K562 (cell line): Measurements from ENCODE around the gene ASMTL. TPM values are rescaled to one million over a fixed set of nuclear protein-coding genes. Genes with fewer than 3 reads are reported as not detected.

ENCODE experiments used
- ATAC-seq: fragments of 200-7000 bp; cut with Tn5 transposase; 3 replicates; pipeline ENCODE4 v1.9.1; 2020; ENCODE audit warnings: moderate library complexity
- BruUV-seq: library from RNA; stranded (reverse); fragments of 400-500 nt; replicated peaks from 2 replicates; lab custom pipeline; 2021; lab: Mats Ljungman, UMichigan
- CTCF ChIA-PET: fragments of 300-600 bp; formaldehyde crosslinking; extraction: SDS; loops from one replicate; lab custom pipeline; 2021; ENCODE audit warnings: low intra/inter-chr PET ratio; lab: Yijun Ruan, JAX
- POLR2A ChIA-PET: fragments of 300-600, 350-650 bp; sonication (Branson Sonifier 250); formaldehyde crosslinking; extraction: SDS; loops from one replicate; lab custom pipeline; 2021; ENCODE audit warnings: antibody characterized with exemption, inconsistent platforms; lab: Yijun Ruan, JAX
- DNase-seq, 4 experiments: peaks; one replicate each; pipeline versions ENCODE4 v3.0.0 to v3.0.0-alpha.2; 2011 to 2018; ENCODE audit warnings: low spot score in 3 of 4, mixed read lengths in 3 of 4; ENCODE audit errors: extremely low read depth in 1 of 4
- FAIRE-seq: peaks from 2 replicates; lab custom pipeline; 2011; peaks lifted over from hg19 to GRCh38; lab: Jason Lieb, UNC
- H2AFZ ChIP-seq: 2 replicates; pipeline ENCODE4 v1.6.0; 2011; ENCODE audit warnings: low read depth, low read length, control low read depth, inconsistent platforms
- H3K27ac ChIP-seq: fragments of 200-600 bp; 3 replicates; pipeline ENCODE4 v1.8.0; 2011; ENCODE audit warnings: low read depth, mild to moderate bottlenecking, control low read depth, inconsistent platforms, low read length, moderate library complexity, mixed read lengths; ENCODE audit errors: extremely low read depth
- H3K27me3 ChIP-seq, 2 experiments: fragments of 300-600 bp in 1 of 2; 2 replicates in 1 of 2; 3 replicates in 1 of 2; pipeline versions ENCODE4 v1.6.0 to v1.8.0; 2011; ENCODE audit warnings: inconsistent platforms in 2 of 2, low read length in 2 of 2, mild to moderate bottlenecking in 1 of 2, mixed read lengths in 1 of 2, moderate library complexity in 1 of 2; ENCODE audit not compliant: control insufficient read depth in 2 of 2, insufficient read depth in 2 of 2
- H3K36me3 ChIP-seq: fragments of 300-600 bp; 3 replicates; pipeline ENCODE4 v1.8.0; 2011; ENCODE audit warnings: mild to moderate bottlenecking, low read length, inconsistent platforms; ENCODE audit not compliant: control insufficient read depth, insufficient read depth
- H3K4me1 ChIP-seq, 2 experiments: fragments of 200-600 bp in 1 of 2; replicated peaks in 1 of 2; 2 replicates in 1 of 2; 3 replicates in 1 of 2; pipeline versions ENCODE4 v1.5.1 to v1.8.0; 2011; ENCODE audit warnings: inconsistent platforms in 2 of 2, low read length in 2 of 2, mild to moderate bottlenecking in 1 of 2, mixed read lengths in 1 of 2, moderate library complexity in 1 of 2; ENCODE audit not compliant: control insufficient read depth in 2 of 2, insufficient read depth in 2 of 2
- H3K4me2 ChIP-seq: 2 replicates; pipeline ENCODE4 v1.6.1; 2011; ENCODE audit warnings: low read length, control low read depth, inconsistent platforms, mixed read lengths; ENCODE audit not compliant: insufficient read depth
- H3K4me3 ChIP-seq: fragments of 200-600 bp; sonication (generic), shearing (Covaris generic); 2 replicates; pipeline ENCODE4 v1.5.1; 2016; ENCODE audit warnings: control low read depth, inconsistent platforms
- H3K79me2 ChIP-seq: fragments of 200-600 bp; 3 replicates; pipeline ENCODE4 v1.8.0; 2011; ENCODE audit warnings: low read length, inconsistent platforms; ENCODE audit not compliant: control insufficient read depth, insufficient read depth
- H3K9ac ChIP-seq, 2 experiments: 2 replicates each; pipeline versions ENCODE4 v1.6.0 to v1.6.1; 2011; ENCODE audit warnings: low read depth in 2 of 2, low read length in 2 of 2, control low read depth in 1 of 2, inconsistent platforms in 1 of 2, mild to moderate bottlenecking in 1 of 2, mixed read lengths in 1 of 2; ENCODE audit not compliant: insufficient read depth in 1 of 2
- H3K9me1 ChIP-seq: one replicate; pipeline ENCODE4 v1.6.0; 2011; ENCODE audit warnings: inconsistent platforms, mild to moderate bottlenecking, low read length, moderate library complexity; ENCODE audit not compliant: control insufficient read depth, insufficient read depth
- H3K9me3 ChIP-seq: replicated peaks from 2 replicates; pipeline ENCODE4 v1.5.1; 2011; ENCODE audit warnings: low read depth, low read length, inconsistent platforms; ENCODE audit not compliant: control insufficient read depth, insufficient read depth
- H4K20me1 ChIP-seq: replicated peaks from 2 replicates; pipeline ENCODE4 v1.6.1; 2011; ENCODE audit warnings: low read length, inconsistent platforms, mixed read lengths; ENCODE audit not compliant: control insufficient read depth, insufficient read depth
- CEBPB ChIP-seq: fragments of 450-650 bp; IDR thresholded peaks from 2 replicates; pipeline ENCODE4 v1.6.1; 2016; ENCODE audit warnings: missing genetic modification characterization, missing compliant biosample characterization
- CTBP1 ChIP-seq: fragments of 450-650 bp; IDR thresholded peaks from 2 replicates; pipeline ENCODE4 v1.6.1; 2016; ENCODE audit warnings: borderline replicate concordance
- FOXK1 ChIP-seq: sonication (generic); formaldehyde crosslinking; IDR thresholded peaks from 2 replicates; pipeline ENCODE4 v1.8.0; 2022; ENCODE audit warnings: missing genetic modification reagents, mild to moderate bottlenecking, borderline replicate concordance
- HDAC1 ChIP-seq, 2 experiments: fragments of 450-650 bp; IDR thresholded peaks; 2 replicates each; pipeline ENCODE4 v1.6.1; 2016 to 2017; ENCODE audit warnings: inconsistent platforms in 1 of 2, mild to moderate bottlenecking in 1 of 2, moderate library complexity in 1 of 2
- SREBF1 ChIP-seq: fragments of 150-350 bp; IDR thresholded peaks from 2 replicates; pipeline ENCODE4 v1.6.1; 2014; ENCODE audit warnings: antibody characterized with exemption, low read depth, low read length, borderline replicate concordance
- SRSF9 ChIP-seq: fragments of 200-400 bp; formaldehyde crosslinking; IDR thresholded peaks from 2 replicates; pipeline ENCODE4 v1.6.1; 2017; ENCODE audit warnings: low read depth, low read length, borderline replicate concordance
- ZNF121 ChIP-seq: sonication (generic); formaldehyde crosslinking; conservative IDR thresholded peaks from 2 replicates; pipeline ENCODE4 v1.8.0; 2022; ENCODE audit warnings: missing genetic modification reagents
- WGBS: fragments of 100-300 bp; shearing (Covaris generic); methylation state at CpG from one replicate; pipeline ENCODE4 v1.1.6; 2016; ENCODE audit warnings: low coverage, mixed read lengths; ENCODE audit not compliant: insufficient coverage; ENCODE audit errors: missing lambda C conversion rate; 5-methylcytosine and 5-hydroxymethylcytosine counted together
- in situ Hi-C: fragments of 300-500 bp; cut with MboI; formaldehyde crosslinking; loops from 4 replicates; pipeline ENCODE4 v1.15.0; 2018; ENCODE audit warnings: inconsistent platforms, mixed read lengths
- intact Hi-C: fragments of 100-400 bp; cut with micrococcal nuclease; formaldehyde crosslinking; loops from 2 replicates; pipeline ENCODE4 v1.14.2; 2022
- polyA plus RNA-seq, 8 experiments: library from polyadenylated mRNA; depleted of rRNA in 4 of 8; stranded (reverse) in 5 of 8; unstranded in 3 of 8; fragments of >200 nt; fragmentation: Nextera tagmentation in 2 of 8; fragmentation: Illumina TruSeq in 1 of 8; extraction: Ambion mirVana in 2 of 8; extraction: Trizol in 1 of 8; gene quantifications; 2 replicates each; pipeline versions ENCODE4 v1.2.1 to v1.2.3, GENCODE V29; 2011 to 2014; ENCODE audit warnings: inconsistent platforms in 1 of 8, missing spikeins in 1 of 8
- total RNA-seq, 7 experiments: library from RNA; depleted of rRNA in 6 of 7; stranded (reverse); fragments of >200 nt in 6 of 7; fragmentation: Illumina TruSeq in 2 of 7; extraction: Trizol in 2 of 7; gene quantifications; 2 replicates each; pipeline versions ENCODE4 v1.2.1 to v1.2.3, GENCODE V29; 2011 to 2021; ENCODE audit warnings: low replicate concordance in 1 of 7
- TF ChIP-seq, protein P1 (sequence below): fragments of 250-450 bp; sonication (Bioruptor Pico); IDR thresholded peaks from 2 replicates; pipeline ENCODE4 v1.4.0; 2020; ENCODE audit warnings: mild to moderate bottlenecking, moderate library complexity
- TF ChIP-seq, protein P2 (sequence below): fragments of 250-450 bp; sonication (Bioruptor Pico); IDR thresholded peaks from 2 replicates; pipeline ENCODE4 v1.5.0; 2021; ENCODE audit warnings: mild to moderate bottlenecking, moderate library complexity

Gene ASMTL
- total and polyA plus RNA-seq, 9 of the 15 experiments (the other 6 are each of a cell fraction or from before 2014, with no cell fraction given) = 0.56 to 20.6 (median 7.6) TPM

DNA sequence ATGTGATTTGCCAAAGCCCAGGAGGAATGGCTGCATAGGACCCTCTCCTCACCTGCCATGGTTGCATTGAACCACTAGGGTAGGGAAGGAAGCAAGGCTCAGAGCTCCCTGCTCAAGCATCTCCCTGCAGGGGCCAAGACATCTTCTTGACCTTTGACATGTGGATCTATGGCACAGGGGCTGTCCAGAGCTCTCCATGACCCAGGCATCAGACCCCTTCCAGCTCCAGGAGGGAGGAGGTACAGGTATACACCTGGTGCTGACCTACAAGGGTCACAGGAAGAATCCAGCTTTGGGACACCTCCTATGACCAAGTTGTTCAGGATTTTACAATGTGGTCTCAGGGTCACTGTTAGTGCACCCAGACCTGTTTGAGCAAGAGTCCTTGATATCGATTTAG, 23.2 kb upstream of the ASMTL start:
- Histone ChIP-seq H3K9ac (no peak overlapping the region), H3K4me2 (no peak overlapping the region), H3K9me3 (no peaks in the 10 kb centered on the region), H3K36me3 (no peaks in the 10 kb centered on the region), H2AFZ (no peak overlapping the region), H3K79me2 (no peaks in the 10 kb centered on the region), H3K27me3 (no peaks in the 10 kb centered on the region), H3K27ac (no peak overlapping the region), H3K4me1 (peaks cover 5 to 9% of the 10 kb centered on the region in 2 experiments; a peak in 3 of 5 replicates), H3K4me3 (no peak overlapping the region), H4K20me1 (no peaks in the 10 kb centered on the region), H3K9me1 (no peaks in the 10 kb centered on the region)
- ATAC-seq (no peak), FAIRE-seq (no peak), DNase-seq (no peak)
- CTCF ChIA-PET = no interaction called here
- in situ Hi-C loops (no loop called here), intact Hi-C loops (no loop called here)
- BruUV-seq = no TSS peak
- 75% methylated on average over 1 of the region's 1 CpG for WGBS
- TF ChIP-seq HDAC1 (IDR thresholded peaks at IDR 0.05) (no peak), FOXK1 (CRISPR knock-in tag) (no peak), CEBPB (no peak), CTBP1 (no peak), SREBF1 (no peak), SRSF9 (no peak), ZNF121 (CRISPR knock-in tag) (no peak)
- TF ChIP-seq, protein P1, sequence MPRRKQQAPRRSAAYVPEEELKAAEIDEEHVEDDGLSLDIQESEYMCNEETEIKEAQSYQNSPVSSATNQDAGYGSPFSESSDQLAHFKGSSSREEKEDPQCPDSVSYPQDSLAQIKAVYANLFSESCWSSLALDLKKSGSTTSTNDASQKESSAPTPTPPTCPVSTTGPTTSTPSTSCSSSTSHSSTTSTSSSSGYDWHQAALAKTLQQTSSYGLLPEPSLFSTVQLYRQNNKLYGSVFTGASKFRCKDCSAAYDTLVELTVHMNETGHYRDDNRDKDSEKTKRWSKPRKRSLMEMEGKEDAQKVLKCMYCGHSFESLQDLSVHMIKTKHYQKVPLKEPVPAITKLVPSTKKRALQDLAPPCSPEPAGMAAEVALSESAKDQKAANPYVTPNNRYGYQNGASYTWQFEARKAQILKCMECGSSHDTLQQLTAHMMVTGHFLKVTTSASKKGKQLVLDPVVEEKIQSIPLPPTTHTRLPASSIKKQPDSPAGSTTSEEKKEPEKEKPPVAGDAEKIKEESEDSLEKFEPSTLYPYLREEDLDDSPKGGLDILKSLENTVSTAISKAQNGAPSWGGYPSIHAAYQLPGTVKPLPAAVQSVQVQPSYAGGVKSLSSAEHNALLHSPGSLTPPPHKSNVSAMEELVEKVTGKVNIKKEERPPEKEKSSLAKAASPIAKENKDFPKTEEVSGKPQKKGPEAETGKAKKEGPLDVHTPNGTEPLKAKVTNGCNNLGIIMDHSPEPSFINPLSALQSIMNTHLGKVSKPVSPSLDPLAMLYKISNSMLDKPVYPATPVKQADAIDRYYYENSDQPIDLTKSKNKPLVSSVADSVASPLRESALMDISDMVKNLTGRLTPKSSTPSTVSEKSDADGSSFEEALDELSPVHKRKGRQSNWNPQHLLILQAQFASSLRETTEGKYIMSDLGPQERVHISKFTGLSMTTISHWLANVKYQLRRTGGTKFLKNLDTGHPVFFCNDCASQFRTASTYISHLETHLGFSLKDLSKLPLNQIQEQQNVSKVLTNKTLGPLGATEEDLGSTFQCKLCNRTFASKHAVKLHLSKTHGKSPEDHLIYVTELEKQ (CRISPR knock-in tag) = no peak
- TF ChIP-seq, protein P2, sequence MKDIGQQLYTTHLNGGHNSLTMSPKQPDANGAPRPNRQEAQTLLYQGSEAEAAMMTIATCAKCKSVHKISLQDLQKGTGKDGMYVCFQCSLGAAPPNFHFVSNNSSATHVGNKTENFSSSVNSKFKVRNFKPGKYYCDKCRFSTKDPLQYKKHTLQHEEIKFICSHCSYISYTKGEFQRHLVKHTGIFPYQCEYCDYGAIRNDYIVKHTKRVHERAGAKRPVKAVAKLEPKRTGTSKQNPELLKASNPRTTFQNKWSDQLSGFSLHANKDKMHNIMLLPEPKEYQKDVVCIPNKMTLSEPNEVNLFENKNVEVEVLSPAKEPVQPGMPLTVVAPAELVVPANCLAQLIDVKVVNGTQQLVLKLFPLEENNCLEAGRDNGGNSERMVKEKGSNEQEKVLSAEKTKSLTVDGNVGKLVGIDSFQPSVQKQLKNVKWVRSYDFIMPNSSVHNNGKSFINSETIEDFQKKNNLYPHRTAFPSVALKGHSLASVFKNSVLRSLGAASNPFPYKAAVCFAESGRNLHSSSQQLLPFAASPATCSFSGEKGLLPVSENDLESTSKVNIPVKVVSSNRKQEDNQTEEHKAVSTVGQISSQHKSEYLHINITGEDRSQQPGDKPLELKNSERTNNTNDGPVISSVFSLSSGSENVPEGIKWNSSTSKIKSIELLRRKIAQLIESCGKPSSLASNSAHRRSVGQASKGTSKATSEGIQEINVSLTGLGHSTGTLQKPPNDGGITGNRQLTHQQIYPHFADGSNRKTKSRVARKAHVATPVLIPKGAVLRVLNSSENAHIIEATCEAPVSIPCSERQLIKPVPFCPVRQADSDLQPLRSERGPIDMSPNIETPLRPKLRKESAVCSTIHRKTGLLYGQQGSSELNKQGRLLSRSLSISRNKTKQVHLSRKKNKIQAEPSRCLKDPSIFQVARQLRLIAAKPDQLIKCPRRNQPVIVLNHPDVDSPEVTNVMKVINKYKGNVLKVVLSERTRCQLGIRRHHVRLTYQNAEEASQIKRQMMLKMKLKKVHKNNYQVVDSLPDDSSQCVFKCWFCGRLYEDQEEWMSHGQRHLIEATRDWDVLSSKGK = no peak
- POLR2A ChIA-PET = no interaction called here
